Right renal cortex interstitium (tissue), 3 donors: ENCODE data around the gene KCNQ2. TPM values are rescaled to one million over a fixed set of nuclear protein-coding genes. Genes with fewer than 3 reads are reported as not detected.

Source experiments
- DNase-seq, 3 donors: peaks; one replicate each; pipeline ENCODE4 v3.0.0-alpha.2; 2013; ENCODE audit warnings: low read depth in 3 of 3, low spot score in 2 of 3
- polyA plus RNA-seq, 3 donors: library from polyadenylated mRNA; unstranded; fragments of 120-200 nt; gene quantifications; one replicate each; pipeline ENCODE4 v1.2.1, GENCODE V29; 2013; ENCODE audit not compliant: insufficient read length in 3 of 3

KCNQ2 gene
- polyA plus RNA-seq, 3 donors = 3.9 to 6.1 (median 4.9) TPM

GRCh38 chr20:63407928-63408683 lies 64.3 kb downstream of the KCNQ2 start:
- DNase-seq = no peak

- no peak for DNase-seq
Measured at GRCh38 chr20:63406617-63407245, 65.7 kb downstream of the KCNQ2 start.

- DNase-seq = no peak
Measured at GRCh38 chr20:63406011-63406410, 66.4 kb downstream of the KCNQ2 start.

- DNase-seq = no peak
Measured at GRCh38 chr20:63405102-63405730, 67.2 kb downstream of the KCNQ2 start.

GRCh38 chr20:63404129-63405085 lies 68.0 kb downstream of the KCNQ2 start:
- DNase-seq = no peak

- DNase-seq = no peak
Measured at GRCh38 chr20:63403403-63404105, 68.9 kb downstream of the KCNQ2 start.

- DNase-seq = no peak
Measured at GRCh38 chr20:63402860-63403220, 69.6 kb downstream of the KCNQ2 start.

- no peak for DNase-seq
Measured at GRCh38 chr20:63402181-63402859, 70.1 kb downstream of the KCNQ2 start.

GRCh38 chr20:63401384-63402110 lies 70.9 kb downstream of the KCNQ2 start:
- no peak for DNase-seq

GRCh38 chr20:63400486-63401210 lies 71.8 kb downstream of the KCNQ2 start:
- no peak for DNase-seq

- DNase-seq = no peak
Measured at GRCh38 chr20:63399596-63400375, 72.7 kb downstream of the KCNQ2 start.

GRCh38 chr20:63398744-63399514 lies 73.5 kb downstream of the KCNQ2 start:
- DNase-seq = no peak

- DNase-seq = no peak
Measured at GRCh38 chr20:63397946-63398450, 74.5 kb downstream of the KCNQ2 start.

GRCh38 chr20:63397155-63397843 lies 75.2 kb downstream of the KCNQ2 start:
- DNase-seq = no peak

GRCh38 chr20:63396300-63396699 lies 76.2 kb downstream of the KCNQ2 start:
- no peak for DNase-seq

GRCh38 chr20:63395723-63396122 lies 76.7 kb downstream of the KCNQ2 start:
- no peak for DNase-seq
